ENCODE measurements around the gene LGI2.

GRCh38 chr4:25022766-25023165 is 8.0 kb downstream of the LGI2 start:
- TF ChIP-seq CTCF (IDR thresholded peaks at IDR 0.05 in 2 of 3, conservative IDR thresholded peaks at IDR 0.05 in 1 of 3; ENCODE audit: insufficient read depth in 2 of 3, low read depth in 1 of 3, low read length in 3 of 3) (no peak), YY1 (IDR thresholded peaks at IDR 0.05; ENCODE audit: borderline replicate concordance in 1 of 3, control insufficient read depth in 1 of 3, extremely low read depth in 1 of 3, insufficient read depth in 3 of 3, insufficient read length in 1 of 3, insufficient replicate concordance in 2 of 3, low read depth in 1 of 3, low read length in 2 of 3) (no peak), CEBPB (tag; IDR thresholded peaks at IDR 0.05) (no peak), BCLAF1 (IDR thresholded peaks at IDR 0.05; ENCODE audit: borderline replicate concordance in 1 of 2, control insufficient read depth in 1 of 2, low read depth in 2 of 2, low read length in 1 of 2) (no peak), ZNF41 (CRISPR knock-in tag; conservative IDR thresholded peaks at IDR 0.05) (no peak), L3MBTL2 (IDR thresholded peaks at IDR 0.05) (no peak), SREBF1 (IDR thresholded peaks at IDR 0.05; ENCODE audit: borderline replicate concordance, low read depth, low read length) (no peak), SIRT6 (IDR thresholded peaks at IDR 0.05; ENCODE audit: low read depth, low read length) (no peak), EP300 (IDR thresholded peaks at IDR 0.05; ENCODE audit: low read length) (no peak), POLR2AphosphoS5 (IDR thresholded peaks at IDR 0.05; ENCODE audit: control insufficient read depth, insufficient read depth, low read depth, low read length) (no peak), ZNF121 (CRISPR knock-in tag; conservative IDR thresholded peaks at IDR 0.05) (no peak), RNF2 (IDR thresholded peaks at IDR 0.05) (no peak), REST (IDR thresholded peaks at IDR 0.05; ENCODE audit: borderline replicate concordance) (no peak), REST (CRISPR knock-in tag; IDR thresholded peaks at IDR 0.05; ENCODE audit: low read depth) (no peak)
